ENCODE measurements around the gene VN1R5.
"Not testable (repeated sequence)": the region's sequence is repeated elsewhere in the genome, so short reads cannot be mapped to it uniquely, and the experiment has no call there.

VN1R5 gene

GRCh38 chr1:247255772-247256171, at the start of gene VN1R5:
Gene VN1R5, plus strand, starts transcription at chr1:247256072.
- not testable (repeated sequence) for DNase-seq (ENCODE audit: low read depth)

- DNase-seq (ENCODE audit: low read depth): no peak
Measured at GRCh38 chr1:247209396-247209795, 46.5 kb upstream of the VN1R5 start.

- no peak for DNase-seq (ENCODE audit: low read depth)
Measured at GRCh38 chr1:247210062-247210375, 45.9 kb upstream of the VN1R5 start.

GRCh38 chr1:247210376-247211117, 45.3 kb upstream of the VN1R5 start:
- peak; percentile 87 for DNase-seq (ENCODE audit: low read depth)

- DNase-seq (ENCODE audit: low read depth): no peak
Measured at GRCh38 chr1:247211339-247211738, 44.5 kb upstream of the VN1R5 start.

GRCh38 chr1:247212012-247212411, 43.9 kb upstream of the VN1R5 start:
- no peak for DNase-seq (ENCODE audit: low read depth)

GRCh38 chr1:247212627-247213617, 43.0 kb upstream of the VN1R5 start:
- no peak for DNase-seq (ENCODE audit: low read depth)

- DNase-seq (ENCODE audit: low read depth): no peak
Measured at GRCh38 chr1:247216261-247216660, 39.6 kb upstream of the VN1R5 start.

- no peak for DNase-seq (ENCODE audit: low read depth)
Measured at GRCh38 chr1:247218121-247218651, 37.7 kb upstream of the VN1R5 start.

- not testable (repeated sequence) for DNase-seq (ENCODE audit: low read depth)
Measured at GRCh38 chr1:247220280-247220679, 35.6 kb upstream of the VN1R5 start.

- no peak for DNase-seq (ENCODE audit: low read depth)
Measured at GRCh38 chr1:247222840-247223239, 33.0 kb upstream of the VN1R5 start.

GRCh38 chr1:247224822-247225221, 31.1 kb upstream of the VN1R5 start:
- DNase-seq (ENCODE audit: low read depth): no peak

- no peak for DNase-seq (ENCODE audit: low read depth)
Measured at GRCh38 chr1:247228133-247228532, 27.7 kb upstream of the VN1R5 start.

- no peak for DNase-seq (ENCODE audit: low read depth)
Measured at GRCh38 chr1:247241691-247242090, 14.2 kb upstream of the VN1R5 start.

- no peak for DNase-seq (ENCODE audit: low read depth)
Measured at GRCh38 chr1:247243524-247244137, 12.2 kb upstream of the VN1R5 start.

- no peak for DNase-seq (ENCODE audit: low read depth)
Measured at GRCh38 chr1:247246325-247247115, 9.4 kb upstream of the VN1R5 start.

- DNase-seq (ENCODE audit: low read depth): no peak
Measured at GRCh38 chr1:247247568-247247967, 8.3 kb upstream of the VN1R5 start.

- no peak for DNase-seq (ENCODE audit: low read depth)
Measured at GRCh38 chr1:247266053-247266452, 10.2 kb downstream of the VN1R5 start.

GRCh38 chr1:247268390-247269045, 12.6 kb downstream of the VN1R5 start:
- no peak for DNase-seq (ENCODE audit: low read depth)

GRCh38 chr1:247269133-247269532, 13.3 kb downstream of the VN1R5 start:
- DNase-seq (ENCODE audit: low read depth): no peak

- DNase-seq (ENCODE audit: low read depth): no peak
Measured at GRCh38 chr1:247270003-247270402, 14.1 kb downstream of the VN1R5 start.
